Measurements from ENCODE around the gene PURB. TPM values are rescaled to one million over a fixed set of nuclear protein-coding genes. Genes with fewer than 3 reads are reported as not detected.

The PURB gene
- total RNA-seq, 4 donors from 2014 or later, result 13.0 to 18.7 (median 15.9) TPM

DNA sequence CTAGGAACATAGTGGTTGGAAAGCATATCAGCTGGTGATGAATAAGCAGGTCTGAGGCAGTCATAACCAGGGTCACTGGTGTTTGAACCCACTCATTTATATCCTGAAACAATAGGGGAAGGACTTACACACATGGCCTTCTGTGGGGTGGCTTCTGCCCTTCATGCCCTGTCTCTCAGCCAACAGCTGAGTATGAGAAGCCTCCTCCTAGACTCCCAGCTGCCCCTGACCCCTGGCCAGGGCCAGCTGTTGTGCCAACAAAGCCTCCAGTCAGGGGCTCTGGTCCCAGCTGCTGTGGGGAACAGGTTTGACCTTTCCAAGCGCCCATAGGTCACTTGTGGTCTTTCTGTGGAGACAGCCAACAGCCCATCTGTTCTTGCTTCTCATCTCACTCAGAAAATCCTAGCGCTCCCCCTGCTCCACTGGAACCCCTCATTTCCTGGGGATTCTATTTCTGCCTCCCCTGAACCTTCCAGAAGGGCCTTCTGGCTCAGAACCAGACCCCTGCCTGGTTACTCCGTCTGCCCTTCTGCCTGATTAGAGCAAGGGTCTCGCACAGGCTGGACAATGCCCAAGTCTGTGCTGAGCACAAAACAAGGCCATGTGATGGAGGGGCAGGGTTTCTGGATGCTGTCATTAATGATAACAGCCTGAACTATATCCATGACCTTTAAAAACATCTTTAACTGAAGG lies 9.7 kb upstream of the PURB start:
- no peak for DNase-seq
- in situ Hi-C loops (cut with MboI; ENCODE audit: low sequenced_read_pairs in 4 of 4) (no loop called here), intact Hi-C loops (cut with DNase I; ENCODE audit: low total_unique reads) (no loop called here)
- Histone ChIP-seq H3K9me3 (no peaks in the 10 kb centered on the region), H3K27ac (peak overlapping the region in 1 of 4 donors; percentile 26), H3K27me3 (no peaks in the 10 kb centered on the region), H3K4me3 (no peak overlapping the region), H3K36me3 (no peaks in the 10 kb centered on the region), H3K4me1 (peaks cover 0 to 10% of the 10 kb centered on the region in 2 donors)
- ATAC-seq, result no peak
- TF ChIP-seq, protein P1, sequence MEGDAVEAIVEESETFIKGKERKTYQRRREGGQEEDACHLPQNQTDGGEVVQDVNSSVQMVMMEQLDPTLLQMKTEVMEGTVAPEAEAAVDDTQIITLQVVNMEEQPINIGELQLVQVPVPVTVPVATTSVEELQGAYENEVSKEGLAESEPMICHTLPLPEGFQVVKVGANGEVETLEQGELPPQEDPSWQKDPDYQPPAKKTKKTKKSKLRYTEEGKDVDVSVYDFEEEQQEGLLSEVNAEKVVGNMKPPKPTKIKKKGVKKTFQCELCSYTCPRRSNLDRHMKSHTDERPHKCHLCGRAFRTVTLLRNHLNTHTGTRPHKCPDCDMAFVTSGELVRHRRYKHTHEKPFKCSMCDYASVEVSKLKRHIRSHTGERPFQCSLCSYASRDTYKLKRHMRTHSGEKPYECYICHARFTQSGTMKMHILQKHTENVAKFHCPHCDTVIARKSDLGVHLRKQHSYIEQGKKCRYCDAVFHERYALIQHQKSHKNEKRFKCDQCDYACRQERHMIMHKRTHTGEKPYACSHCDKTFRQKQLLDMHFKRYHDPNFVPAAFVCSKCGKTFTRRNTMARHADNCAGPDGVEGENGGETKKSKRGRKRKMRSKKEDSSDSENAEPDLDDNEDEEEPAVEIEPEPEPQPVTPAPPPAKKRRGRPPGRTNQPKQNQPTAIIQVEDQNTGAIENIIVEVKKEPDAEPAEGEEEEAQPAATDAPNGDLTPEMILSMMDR (IDR thresholded peaks at IDR 0.05 in 4 of 5, conservative IDR thresholded peaks at IDR 0.05 in 1 of 5), result no peak
- no peak for TF ChIP-seq POLR2A (IDR thresholded peaks at IDR 0.05)

DNA sequence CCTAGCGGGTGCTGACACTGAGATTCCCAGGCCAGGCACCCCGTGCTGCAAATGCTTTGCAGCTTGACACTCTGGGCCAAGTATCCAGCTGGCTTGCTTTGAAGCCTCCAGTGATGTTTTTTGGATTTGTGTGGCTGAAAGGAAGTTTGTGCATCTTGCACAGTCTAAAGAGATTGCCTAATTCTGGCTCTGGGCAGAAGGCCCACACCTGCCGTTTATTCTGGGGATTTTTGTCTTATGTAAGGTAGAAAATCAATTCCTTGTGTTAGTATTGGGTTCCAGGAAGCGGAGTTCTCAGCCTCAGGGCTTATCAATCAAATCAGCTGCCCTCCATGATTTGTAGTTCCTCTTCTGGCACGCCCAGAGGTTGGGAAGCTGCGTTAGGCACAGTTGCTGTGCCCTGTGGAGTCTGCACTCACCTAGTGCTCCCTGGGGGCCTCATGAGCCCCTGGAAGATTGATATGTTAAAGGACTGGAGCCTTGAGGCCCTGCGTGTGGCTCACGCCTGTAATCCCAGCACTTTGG lies 8.4 kb upstream of the PURB start:
- intact Hi-C loops (cut with DNase I; ENCODE audit: low total_unique reads), result no loop called here
- no peak for DNase-seq

DNA sequence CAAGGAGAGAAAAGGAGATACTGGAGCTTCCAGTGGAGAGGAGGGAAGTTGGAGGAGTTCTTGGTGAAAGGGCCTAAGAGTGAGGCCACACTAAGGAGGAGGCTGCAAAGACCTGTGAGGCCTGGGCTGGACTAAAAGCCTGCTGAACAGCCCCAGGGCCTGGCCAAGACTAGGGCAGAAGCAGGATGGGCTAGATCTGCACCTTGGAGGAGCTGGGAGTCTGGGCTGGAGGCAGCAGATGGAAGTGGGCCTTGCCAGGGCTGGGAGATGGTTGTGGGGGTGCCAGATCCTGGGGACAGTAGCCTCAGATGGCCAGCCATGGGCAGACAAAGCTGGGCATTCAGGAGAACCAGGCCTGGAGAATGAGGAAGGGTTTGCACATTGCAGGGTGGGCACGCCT lies 6.5 kb upstream of the PURB start:
- Histone ChIP-seq H3K9me3 (no peaks in the 10 kb centered on the region), H3K4me3 (no peak overlapping the region), H3K4me1 (peaks cover under 1 to 12% of the 10 kb centered on the region in 2 donors), H3K27ac (no peak overlapping the region), H3K36me3 (no peaks in the 10 kb centered on the region), H3K27me3 (no peaks in the 10 kb centered on the region)
- in situ Hi-C loops (cut with MboI; ENCODE audit: low sequenced_read_pairs in 4 of 4) (no loop called here), intact Hi-C loops (cut with DNase I; ENCODE audit: low total_unique reads) (no loop called here)
- no peak for TF ChIP-seq POLR2A (IDR thresholded peaks at IDR 0.05)
- TF ChIP-seq, protein P1 (IDR thresholded peaks at IDR 0.05 in 4 of 5, conservative IDR thresholded peaks at IDR 0.05 in 1 of 5), result no peak
- ATAC-seq (no peak), DNase-seq (no peak)

More for the DNA sequence above, 8.4 kb upstream of the PURB start:
- Histone ChIP-seq H3K4me3 (no peak overlapping the region), H3K27me3 (no peaks in the 10 kb centered on the region), H3K9me3 (no peaks in the 10 kb centered on the region), H3K4me1 (peaks cover 0 to 10% of the 10 kb centered on the region in 2 donors), H3K36me3 (no peaks in the 10 kb centered on the region), H3K27ac (no peak overlapping the region)
- TF ChIP-seq POLR2A (IDR thresholded peaks at IDR 0.05), result no peak
- TF ChIP-seq, protein P1 (IDR thresholded peaks at IDR 0.05 in 4 of 5, conservative IDR thresholded peaks at IDR 0.05 in 1 of 5), result no peak
- ATAC-seq, result peak in 1 of 2 donors; percentile 50
- in situ Hi-C loops (cut with MboI; ENCODE audit: low sequenced_read_pairs in 4 of 4), result no loop called here

DNA sequence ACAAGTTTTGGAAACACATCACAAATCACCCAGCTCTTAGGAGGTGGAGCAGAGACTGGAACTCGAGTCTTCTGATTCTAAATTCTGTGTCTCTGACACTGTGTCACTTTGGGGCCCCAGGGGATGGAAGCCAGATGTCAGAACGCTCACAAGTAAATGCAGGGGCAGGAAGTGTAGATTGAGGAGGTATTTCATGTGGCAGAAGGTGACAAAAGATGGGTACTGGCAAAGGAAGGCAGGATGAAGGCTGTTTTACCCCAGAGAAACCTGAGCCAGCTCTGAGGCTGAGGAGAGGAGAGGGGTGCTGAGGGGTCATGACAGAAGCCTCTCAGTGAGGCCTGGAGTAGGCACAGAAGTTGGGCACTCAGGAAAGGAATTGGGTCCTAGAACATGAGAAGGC lies 6.0 kb upstream of the PURB start:
- no peak for ATAC-seq
- no peaks in the 10 kb centered on the region for H3K27me3 ChIP-seq
- no peak overlapping the region for H3K4me3 ChIP-seq
- TF ChIP-seq POLR2A (IDR thresholded peaks at IDR 0.05), result no peak
- TF ChIP-seq, protein P1 (IDR thresholded peaks at IDR 0.05 in 4 of 5, conservative IDR thresholded peaks at IDR 0.05 in 1 of 5), result no peak
- H3K4me1 ChIP-seq, result peaks cover 5 to 16% of the 10 kb centered on the region in 2 donors
- in situ Hi-C loops (cut with MboI; ENCODE audit: low sequenced_read_pairs in 4 of 4), result no loop called here
- no peak for DNase-seq
- H3K27ac ChIP-seq, result no peak overlapping the region
- intact Hi-C loops (cut with DNase I; ENCODE audit: low total_unique reads), result no loop called here
- H3K36me3 ChIP-seq, result no peaks in the 10 kb centered on the region
- no peaks in the 10 kb centered on the region for H3K9me3 ChIP-seq

Data from gastrocnemius medialis (tissue), 4 donors.